K562 (cell line): ENCODE measurements around the gene HPX. TPM values are rescaled to one million over a fixed set of nuclear protein-coding genes. Genes with fewer than 3 reads are reported as not detected.

Source experiments
- ELF2 ChIP-seq: fragments of 250-450 bp; sonication (Bioruptor Pico); IDR thresholded peaks from 2 replicates; pipeline ENCODE4 v1.5.0; 2021; ENCODE audit warnings: mild to moderate bottlenecking
- GABPB1 ChIP-seq: sonication (generic); formaldehyde crosslinking; IDR thresholded peaks from 2 replicates; pipeline ENCODE4 v1.8.0; 2022; ENCODE audit warnings: mild to moderate bottlenecking, missing genetic modification reagents
- MTA1 ChIP-seq: fragments of 450-650 bp; IDR thresholded peaks from 2 replicates; pipeline ENCODE4 v1.6.1; 2017; ENCODE audit warnings: borderline replicate concordance
- NCOA6 ChIP-seq: fragments of 450-650 bp; IDR thresholded peaks from 2 replicates; pipeline ENCODE4 v1.6.1; 2017; ENCODE audit warnings: mild to moderate bottlenecking
- NELFE ChIP-seq: IDR thresholded peaks from 2 replicates; pipeline ENCODE4 v1.6.1; 2011; ENCODE audit warnings: mild to moderate bottlenecking; ENCODE audit not compliant: insufficient read depth, insufficient read length
- NFATC3 ChIP-seq: fragments of 450-650 bp; IDR thresholded peaks from 2 replicates; pipeline ENCODE4 v1.6.1; 2017; ENCODE audit warnings: mild to moderate bottlenecking
- PCBP2 ChIP-seq: fragments of 200-400 bp; formaldehyde crosslinking; IDR thresholded peaks from 2 replicates; pipeline ENCODE4 v1.6.1; 2018; ENCODE audit warnings: low read length, low read depth, mild to moderate bottlenecking, moderate library complexity; ENCODE audit not compliant: poor library complexity, severe bottlenecking
- STAG1 ChIP-seq: sonication (generic); formaldehyde crosslinking; IDR thresholded peaks from 2 replicates; pipeline ENCODE4 v1.5.0; 2020; ENCODE audit warnings: missing genetic modification reagents, borderline replicate concordance
- STAT5A ChIP-seq: IDR thresholded peaks from 2 replicates; pipeline ENCODE4 v1.6.1; 2012; ENCODE audit warnings: low read length, inconsistent platforms, borderline replicate concordance
- TFAM ChIP-seq: fragments of 250-450 bp; sonication (Bioruptor Pico); conservative IDR thresholded peaks from 2 replicates; pipeline ENCODE4 v1.5.0; 2021; ENCODE audit warnings: mild to moderate bottlenecking, moderate library complexity
- TFAP4 ChIP-seq: sonication (generic); formaldehyde crosslinking; IDR thresholded peaks from 2 replicates; pipeline ENCODE4 v1.8.0; 2022; ENCODE audit warnings: missing genetic modification reagents, mild to moderate bottlenecking, moderate library complexity, borderline replicate concordance
- U2AF1 ChIP-seq: fragments of 200-400 bp; formaldehyde crosslinking; optimal IDR thresholded peaks from 2 replicates; pipeline ENCODE3; 2017; ENCODE audit warnings: mild to moderate bottlenecking, low read depth, low read length, moderate library complexity
- ZBTB11 ChIP-seq, 3 experiments: fragments of 200-800 bp in 1 of 3; fragments of 250-450 bp in 1 of 3; fragments of 450-650 bp in 1 of 3; sonication (Bioruptor Pico) in 1 of 3; sonication (Bioruptor generic) in 1 of 3; formaldehyde crosslinking in 1 of 3; IDR thresholded peaks; 2 replicates each; pipeline versions ENCODE4 v1.6.1 to v1.8.0; 2016 to 2022; ENCODE audit warnings: mild to moderate bottlenecking in 2 of 3, missing genetic modification characterization in 2 of 3, missing compliant biosample characterization in 1 of 3, moderate library complexity in 1 of 3
- ZKSCAN8 ChIP-seq: fragments of 200-800 bp; sonication (Bioruptor generic); IDR thresholded peaks from 2 replicates; pipeline ENCODE4 v1.6.1; 2016; ENCODE audit warnings: missing genetic modification characterization, missing compliant biosample characterization
- ZNF232 ChIP-seq: sonication (generic); formaldehyde crosslinking; IDR thresholded peaks from 2 replicates; pipeline ENCODE4 v1.8.0; 2022; ENCODE audit warnings: mild to moderate bottlenecking, missing genetic modification reagents
- polyA plus RNA-seq, 8 experiments: library from polyadenylated mRNA; depleted of rRNA in 4 of 8; stranded (reverse) in 5 of 8; unstranded in 3 of 8; fragments of >200 nt; fragmentation: Nextera tagmentation in 2 of 8; fragmentation: Illumina TruSeq in 1 of 8; extraction: Ambion mirVana in 2 of 8; extraction: Trizol in 1 of 8; gene quantifications; 2 replicates each; pipeline versions ENCODE4 v1.2.1 to v1.2.3, GENCODE V29; 2011 to 2014; ENCODE audit warnings: inconsistent platforms in 1 of 8, missing spikeins in 1 of 8
- total RNA-seq, 7 experiments: library from RNA; depleted of rRNA in 6 of 7; stranded (reverse); fragments of >200 nt in 6 of 7; fragmentation: Illumina TruSeq in 2 of 7; extraction: Trizol in 2 of 7; gene quantifications; 2 replicates each; pipeline versions ENCODE4 v1.2.1 to v1.2.3, GENCODE V29; 2011 to 2021; ENCODE audit warnings: low replicate concordance in 1 of 7
- TF ChIP-seq, protein P1 (sequence below): sonication (generic); formaldehyde crosslinking; IDR thresholded peaks from 2 replicates; pipeline ENCODE4 v1.8.1; 2023; ENCODE audit warnings: mild to moderate bottlenecking, missing genetic modification reagents
- TF ChIP-seq, protein P2 (sequence below): sonication (generic); formaldehyde crosslinking; IDR thresholded peaks from 2 replicates; pipeline ENCODE4 v1.8.0; 2022; ENCODE audit warnings: missing genetic modification reagents, mild to moderate bottlenecking, borderline replicate concordance
- TF ChIP-seq, protein P3 (sequence below): fragments of 450-650 bp; formaldehyde crosslinking; IDR thresholded peaks from 2 replicates; pipeline ENCODE4 v1.4.0; 2020; ENCODE audit warnings: mild to moderate bottlenecking, moderate library complexity

Gene HPX
- total and polyA plus RNA-seq, 9 of the 15 experiments (the other 6 are each of a cell fraction or from before 2014, with no cell fraction given), result 0.12 to 1.2 (median 0.49) TPM; not detected in 1

- TF ChIP-seq, protein P1, sequence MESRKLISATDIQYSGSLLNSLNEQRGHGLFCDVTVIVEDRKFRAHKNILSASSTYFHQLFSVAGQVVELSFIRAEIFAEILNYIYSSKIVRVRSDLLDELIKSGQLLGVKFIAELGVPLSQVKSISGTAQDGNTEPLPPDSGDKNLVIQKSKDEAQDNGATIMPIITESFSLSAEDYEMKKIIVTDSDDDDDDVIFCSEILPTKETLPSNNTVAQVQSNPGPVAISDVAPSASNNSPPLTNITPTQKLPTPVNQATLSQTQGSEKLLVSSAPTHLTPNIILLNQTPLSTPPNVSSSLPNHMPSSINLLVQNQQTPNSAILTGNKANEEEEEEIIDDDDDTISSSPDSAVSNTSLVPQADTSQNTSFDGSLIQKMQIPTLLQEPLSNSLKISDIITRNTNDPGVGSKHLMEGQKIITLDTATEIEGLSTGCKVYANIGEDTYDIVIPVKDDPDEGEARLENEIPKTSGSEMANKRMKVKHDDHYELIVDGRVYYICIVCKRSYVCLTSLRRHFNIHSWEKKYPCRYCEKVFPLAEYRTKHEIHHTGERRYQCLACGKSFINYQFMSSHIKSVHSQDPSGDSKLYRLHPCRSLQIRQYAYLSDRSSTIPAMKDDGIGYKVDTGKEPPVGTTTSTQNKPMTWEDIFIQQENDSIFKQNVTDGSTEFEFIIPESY, result no peak
- TF ChIP-seq TFAM (no peak), ZNF232 (CRISPR knock-in tag) (no peak), STAG1 (no peak), U2AF1 (no peak), GABPB1 (CRISPR knock-in tag) (peak; percentile 99), TFAP4 (CRISPR knock-in tag) (peak; percentile 83), PCBP2 (no peak), ZKSCAN8 (CRISPR knock-in tag) (no peak), NELFE (no peak), ZBTB11 (CRISPR knock-in tag; IDR thresholded peaks at IDR 0.05) (peak in 1 of 3 experiments; percentile 81; a peak in 2 of 6 replicates), STAT5A (no peak), ELF2 (CRISPR knock-in tag) (no peak), NFATC3 (no peak), MTA1 (peak; percentile 94; the same call in 1 of the 2 replicates), NCOA6 (no peak)
- TF ChIP-seq, protein P2, sequence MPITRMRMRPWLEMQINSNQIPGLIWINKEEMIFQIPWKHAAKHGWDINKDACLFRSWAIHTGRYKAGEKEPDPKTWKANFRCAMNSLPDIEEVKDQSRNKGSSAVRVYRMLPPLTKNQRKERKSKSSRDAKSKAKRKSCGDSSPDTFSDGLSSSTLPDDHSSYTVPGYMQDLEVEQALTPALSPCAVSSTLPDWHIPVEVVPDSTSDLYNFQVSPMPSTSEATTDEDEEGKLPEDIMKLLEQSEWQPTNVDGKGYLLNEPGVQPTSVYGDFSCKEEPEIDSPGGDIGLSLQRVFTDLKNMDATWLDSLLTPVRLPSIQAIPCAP (CRISPR knock-in tag), result no peak
- TF ChIP-seq, protein P3, sequence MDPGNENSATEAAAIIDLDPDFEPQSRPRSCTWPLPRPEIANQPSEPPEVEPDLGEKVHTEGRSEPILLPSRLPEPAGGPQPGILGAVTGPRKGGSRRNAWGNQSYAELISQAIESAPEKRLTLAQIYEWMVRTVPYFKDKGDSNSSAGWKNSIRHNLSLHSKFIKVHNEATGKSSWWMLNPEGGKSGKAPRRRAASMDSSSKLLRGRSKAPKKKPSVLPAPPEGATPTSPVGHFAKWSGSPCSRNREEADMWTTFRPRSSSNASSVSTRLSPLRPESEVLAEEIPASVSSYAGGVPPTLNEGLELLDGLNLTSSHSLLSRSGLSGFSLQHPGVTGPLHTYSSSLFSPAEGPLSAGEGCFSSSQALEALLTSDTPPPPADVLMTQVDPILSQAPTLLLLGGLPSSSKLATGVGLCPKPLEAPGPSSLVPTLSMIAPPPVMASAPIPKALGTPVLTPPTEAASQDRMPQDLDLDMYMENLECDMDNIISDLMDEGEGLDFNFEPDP, result no peak
Measured at GRCh38 chr11:6481012-6481923, 40.5 kb upstream of the HPX start, which contains the start of the genes ARFIP2 and TIMM10B (continued).
